ENCODE data around the gene CYP4F8. TPM values are rescaled to one million over a fixed set of nuclear protein-coding genes. Genes with fewer than 3 reads are reported as not detected.
"Not testable (repeated sequence)": the region's sequence is repeated elsewhere in the genome, so short reads cannot be mapped to it uniquely, and the experiment has no call there.

Gene CYP4F8
- total and polyA plus RNA-seq, 9 donors: 1.1 TPM; not detected in 8

DNA sequence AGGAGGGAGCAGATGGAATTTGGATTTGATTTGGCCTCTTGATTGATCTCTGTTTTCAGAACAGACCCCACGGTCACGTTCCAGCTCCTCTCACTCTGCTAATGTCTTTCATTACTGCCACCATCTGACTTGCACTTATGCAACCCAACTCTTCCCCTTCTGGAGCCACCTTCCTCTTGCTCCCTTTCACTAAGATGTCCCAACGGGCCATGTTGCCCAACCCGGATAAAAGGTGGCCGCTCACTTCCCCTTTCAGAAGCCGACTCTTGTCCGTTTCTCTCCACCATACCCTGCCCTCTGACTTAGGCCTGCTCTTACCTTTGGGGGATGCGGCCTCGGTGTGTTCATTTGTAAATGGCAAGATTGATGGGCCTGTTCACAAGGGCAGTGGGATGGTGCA is 27.4 kb upstream of the CYP4F8 start:
- Histone ChIP-seq H3K4me3 (no peak overlapping the region), H3K36me3 (no peaks in the 10 kb centered on the region), H3K27ac (no peak overlapping the region), H3K27me3 (no peaks in the 10 kb centered on the region), H3K9me3 (no peaks in the 10 kb centered on the region), H3K4me1 (ENCODE audit: insufficient read depth) (no peaks in the 10 kb centered on the region)
- intact Hi-C loops (cut with DNase I): no loop called here
- TF ChIP-seq POLR2A (IDR thresholded peaks at IDR 0.05): no peak
- TF ChIP-seq, protein P1, sequence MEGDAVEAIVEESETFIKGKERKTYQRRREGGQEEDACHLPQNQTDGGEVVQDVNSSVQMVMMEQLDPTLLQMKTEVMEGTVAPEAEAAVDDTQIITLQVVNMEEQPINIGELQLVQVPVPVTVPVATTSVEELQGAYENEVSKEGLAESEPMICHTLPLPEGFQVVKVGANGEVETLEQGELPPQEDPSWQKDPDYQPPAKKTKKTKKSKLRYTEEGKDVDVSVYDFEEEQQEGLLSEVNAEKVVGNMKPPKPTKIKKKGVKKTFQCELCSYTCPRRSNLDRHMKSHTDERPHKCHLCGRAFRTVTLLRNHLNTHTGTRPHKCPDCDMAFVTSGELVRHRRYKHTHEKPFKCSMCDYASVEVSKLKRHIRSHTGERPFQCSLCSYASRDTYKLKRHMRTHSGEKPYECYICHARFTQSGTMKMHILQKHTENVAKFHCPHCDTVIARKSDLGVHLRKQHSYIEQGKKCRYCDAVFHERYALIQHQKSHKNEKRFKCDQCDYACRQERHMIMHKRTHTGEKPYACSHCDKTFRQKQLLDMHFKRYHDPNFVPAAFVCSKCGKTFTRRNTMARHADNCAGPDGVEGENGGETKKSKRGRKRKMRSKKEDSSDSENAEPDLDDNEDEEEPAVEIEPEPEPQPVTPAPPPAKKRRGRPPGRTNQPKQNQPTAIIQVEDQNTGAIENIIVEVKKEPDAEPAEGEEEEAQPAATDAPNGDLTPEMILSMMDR (IDR thresholded peaks at IDR 0.05): no peak
- no peak for TF ChIP-seq EP300 (IDR thresholded peaks at IDR 0.05)
- no peak for DNase-seq
- 74 to 84% (median 81%) methylated on average over 9 of the region's 9 CpGs for WGBS, 3 donors

DNA sequence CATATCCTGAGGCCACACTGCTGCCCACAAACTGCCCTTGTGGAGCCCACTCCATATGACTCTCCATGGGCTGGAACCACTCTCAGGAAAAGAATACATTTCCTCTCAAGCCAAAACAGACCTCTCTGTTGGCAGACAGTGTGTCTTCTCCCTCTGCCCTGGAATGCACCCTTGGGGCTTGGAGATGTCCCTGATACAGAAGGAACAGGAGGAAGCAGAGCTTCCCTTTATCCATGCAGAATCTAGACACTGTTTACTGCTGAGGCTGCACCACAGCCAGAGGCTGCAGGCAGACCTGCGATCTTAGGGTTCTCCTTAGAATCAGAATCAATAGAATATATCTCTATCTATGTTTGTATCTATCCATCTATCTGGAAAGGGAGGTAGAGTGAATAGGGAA is 26.8 kb upstream of the CYP4F8 start:
- Histone ChIP-seq H3K27me3 (no peaks in the 10 kb centered on the region), H3K4me1 (ENCODE audit: insufficient read depth) (no peaks in the 10 kb centered on the region), H3K27ac (no peak overlapping the region), H3K36me3 (no peaks in the 10 kb centered on the region), H3K4me3 (no peak overlapping the region), H3K9me3 (peaks cover 0 to 3% of the 10 kb centered on the region in 2 donors)
- intact Hi-C loops (cut with DNase I): no loop called here
- TF ChIP-seq POLR2A (IDR thresholded peaks at IDR 0.05) (no peak), EP300 (IDR thresholded peaks at IDR 0.05) (no peak)
- TF ChIP-seq, protein P1 (IDR thresholded peaks at IDR 0.05): no peak
- WGBS, 3 donors: 85 to 100% (median 96%) methylated on average over 1 of the region's 1 CpG
- DNase-seq: no peak

DNA sequence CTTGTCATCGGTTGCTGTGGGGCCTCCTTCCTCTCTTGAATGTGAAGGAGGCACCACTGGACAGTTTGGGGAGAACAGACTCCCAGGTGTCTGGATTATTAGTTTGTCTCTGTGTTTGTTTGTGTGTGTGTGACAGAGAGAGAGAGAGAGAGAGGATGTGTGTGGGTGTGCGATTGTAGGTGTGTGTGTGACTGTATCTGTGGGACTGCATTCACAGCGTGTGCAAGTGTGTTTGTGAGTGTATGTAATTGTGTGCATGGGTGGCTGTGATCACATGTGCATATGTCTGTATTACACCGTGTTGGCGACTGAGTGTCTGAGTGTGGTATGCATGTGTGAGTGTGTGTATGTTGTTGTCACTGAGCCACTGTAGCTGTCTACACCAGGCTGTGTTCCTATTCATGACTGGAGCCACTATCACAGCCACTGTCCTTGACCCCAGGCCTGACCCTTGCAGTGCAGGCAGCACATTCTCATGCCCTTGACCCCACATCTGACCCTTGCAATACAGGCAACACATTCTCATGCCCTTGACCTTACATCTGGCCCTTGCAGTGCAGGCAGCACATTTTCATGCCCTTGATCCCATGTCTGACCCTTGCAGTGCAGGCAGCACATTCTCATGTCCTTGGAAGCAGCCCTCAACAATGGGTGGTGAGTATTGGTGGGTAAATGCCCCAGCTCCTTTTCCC is 25.1 kb upstream of the CYP4F8 start:
- peaks cover 0 to 3% of the 10 kb centered on the region in 2 donors for H3K9me3 ChIP-seq
- H3K4me3 ChIP-seq: no peak overlapping the region
- no peaks in the 10 kb centered on the region for H3K27me3 ChIP-seq
- DNase-seq: no peak
- H3K36me3 ChIP-seq: no peaks in the 10 kb centered on the region
- 75 to 91% (median 75%) methylated on average over 5 of the region's 5 CpGs for WGBS, 3 donors
- intact Hi-C loops (cut with DNase I): no loop called here
- no peaks in the 10 kb centered on the region for H3K4me1 ChIP-seq (ENCODE audit: insufficient read depth)
- no peak overlapping the region for H3K27ac ChIP-seq
- TF ChIP-seq POLR2A (IDR thresholded peaks at IDR 0.05): no peak
- TF ChIP-seq, protein P1 (IDR thresholded peaks at IDR 0.05): no peak
- TF ChIP-seq EP300 (IDR thresholded peaks at IDR 0.05): no peak

DNA sequence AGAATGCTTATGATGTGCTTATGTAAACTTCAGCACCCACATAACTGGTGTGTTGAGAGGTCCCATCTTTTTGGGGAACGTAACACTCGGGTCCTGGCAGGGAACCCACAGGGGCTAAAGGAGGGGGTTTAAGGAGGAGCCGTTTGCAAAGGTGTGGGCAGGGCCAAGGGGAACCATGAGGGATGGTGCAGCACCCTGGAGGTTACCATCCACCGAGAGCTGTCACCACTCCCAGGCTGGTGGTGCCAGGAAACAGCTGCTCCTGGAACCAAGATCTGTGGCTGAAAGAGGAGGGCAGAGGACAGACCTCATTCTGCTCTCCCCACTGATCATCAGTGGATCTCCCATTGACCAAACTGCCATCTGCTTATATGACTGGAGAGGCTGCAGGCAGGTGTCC is 23.2 kb upstream of the CYP4F8 start:
- no peak for TF ChIP-seq EP300 (IDR thresholded peaks at IDR 0.05)
- TF ChIP-seq, protein P1 (IDR thresholded peaks at IDR 0.05): no peak
- no peak for TF ChIP-seq POLR2A (IDR thresholded peaks at IDR 0.05)
- Histone ChIP-seq H3K27ac (no peak overlapping the region), H3K9me3 (peaks cover 0 to 3% of the 10 kb centered on the region in 2 donors), H3K27me3 (no peaks in the 10 kb centered on the region), H3K4me1 (ENCODE audit: insufficient read depth) (no peaks in the 10 kb centered on the region), H3K36me3 (no peaks in the 10 kb centered on the region), H3K4me3 (no peak overlapping the region)
- 60 to 68% (median 63%) methylated on average over 4 of the region's 4 CpGs for WGBS, 3 donors
- no peak for DNase-seq
- intact Hi-C loops (cut with DNase I): no loop called here

DNA sequence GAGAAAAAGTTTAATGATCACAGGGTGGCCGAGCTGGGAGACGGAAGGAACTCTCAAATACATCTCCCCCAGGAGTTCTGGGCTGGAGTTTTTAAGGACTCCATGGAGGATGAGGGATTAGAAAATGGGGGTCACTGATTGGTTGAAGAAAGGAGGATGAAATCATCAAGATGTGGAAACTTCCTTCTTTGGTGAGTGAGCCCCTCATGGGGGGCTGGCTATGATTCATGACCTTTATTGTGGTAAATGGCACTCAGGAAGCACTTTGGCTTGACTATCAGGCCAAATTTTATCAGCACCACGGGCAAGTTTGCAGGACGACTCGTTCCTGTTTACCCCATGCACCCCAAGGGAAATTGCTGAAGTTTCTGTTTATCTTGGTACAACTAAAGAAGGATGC is 22.5 kb upstream of the CYP4F8 start:
- H3K4me3 ChIP-seq; intact Hi-C loops (cut with DNase I); H3K36me3 ChIP-seq; DNase-seq; H3K27ac ChIP-seq; H3K4me1 ChIP-seq (ENCODE audit: insufficient read depth); H3K27me3 ChIP-seq; H3K9me3 ChIP-seq: not testable (repeated sequence)
- 30 to 31% (median 31%) methylated on average over 5 of the region's 5 CpGs for WGBS, 3 donors

DNA sequence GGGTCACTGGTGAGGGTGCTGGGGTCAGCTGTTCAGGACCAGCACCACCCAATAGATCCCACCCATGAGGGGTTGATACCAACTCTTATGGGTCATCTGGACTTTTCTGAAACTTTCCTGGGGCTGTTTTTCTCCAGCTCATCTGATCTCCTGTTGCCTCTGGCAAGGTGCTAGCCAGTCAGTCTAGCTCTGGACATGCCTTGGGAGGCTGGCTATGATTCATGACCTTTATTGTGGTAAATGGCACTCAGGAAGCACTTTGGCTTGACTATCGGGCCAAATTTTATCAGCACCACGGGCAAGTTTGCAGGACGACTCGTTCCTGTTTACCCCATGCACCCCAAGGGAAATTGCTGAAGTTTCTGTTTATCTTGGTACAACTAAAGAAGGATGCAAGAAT is 21.3 kb upstream of the CYP4F8 start:
- 55 to 69% (median 68%) methylated on average over 4 of the region's 4 CpGs for WGBS, 3 donors
- intact Hi-C loops (cut with DNase I): not testable (repeated sequence)

More for the DNA sequence above, 21.3 kb upstream of the CYP4F8 start:
- not testable (repeated sequence) for H3K27me3 ChIP-seq; H3K4me1 ChIP-seq (ENCODE audit: insufficient read depth); H3K4me3 ChIP-seq; H3K9me3 ChIP-seq; H3K27ac ChIP-seq; DNase-seq; H3K36me3 ChIP-seq
